ENCODE measurements around the gene SPECC1. TPM values are rescaled to one million over a fixed set of nuclear protein-coding genes. Genes with fewer than 3 reads are reported as not detected.
A peak's percentile ranks its signal among the peaks of the same experiment; 100 is the strongest.

Gene SPECC1
- total RNA-seq, 1 experiment from 2014 or later: 103 TPM

- POLR2A ChIA-PET: interaction anchor here (1.0 to 2.0 kb wide), 2 partner anchors 33 to 71 kb away, joined by 3 to 9 read pairs; no protein-coding TSS in a partner anchor
- CTCF ChIA-PET: interaction anchor here (0.8 kb wide), 1 partner anchor 70 kb away, joined by 3 read pairs; no protein-coding TSS in a partner anchor
- H3K4me1 Mint-ChIP-seq: peaks cover 27% of the 10 kb centered on the region
- H3K9me3 Mint-ChIP-seq: no peaks in the 10 kb centered on the region
- H3K27ac Mint-ChIP-seq: peak overlapping the region; percentile 92
- H3K36me3 Mint-ChIP-seq: peaks cover 3% of the 10 kb centered on the region
- ATAC-seq (no peak), DNase-seq (ENCODE audit: low spot score) (no peak)
- TF ChIP-seq, protein P1, sequence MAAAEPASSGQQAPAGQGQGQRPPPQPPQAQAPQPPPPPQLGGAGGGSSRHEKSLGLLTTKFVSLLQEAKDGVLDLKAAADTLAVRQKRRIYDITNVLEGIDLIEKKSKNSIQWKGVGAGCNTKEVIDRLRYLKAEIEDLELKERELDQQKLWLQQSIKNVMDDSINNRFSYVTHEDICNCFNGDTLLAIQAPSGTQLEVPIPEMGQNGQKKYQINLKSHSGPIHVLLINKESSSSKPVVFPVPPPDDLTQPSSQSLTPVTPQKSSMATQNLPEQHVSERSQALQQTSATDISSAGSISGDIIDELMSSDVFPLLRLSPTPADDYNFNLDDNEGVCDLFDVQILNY (CRISPR knock-in tag; IDR thresholded peaks at IDR 0.05): no peak
- TF ChIP-seq STAT6 (CRISPR knock-in tag; conservative IDR thresholded peaks at IDR 0.05; ENCODE audit: low read depth) (no peak), E2F4 (CRISPR knock-in tag; IDR thresholded peaks at IDR 0.05; ENCODE audit: borderline replicate concordance, low read depth) (no peak), GABPB1 (CRISPR knock-in tag; IDR thresholded peaks at IDR 0.05) (no peak), OVOL2 (CRISPR knock-in tag; IDR thresholded peaks at IDR 0.05; ENCODE audit: borderline replicate concordance) (no peak), SMAD4 (CRISPR knock-in tag; IDR thresholded peaks at IDR 0.05) (no peak), IRF1 (CRISPR knock-in tag; IDR thresholded peaks at IDR 0.05) (no peak), ELF4 (CRISPR knock-in tag; IDR thresholded peaks at IDR 0.05; ENCODE audit: low read depth) (no peak), GTF2I (CRISPR knock-in tag; conservative IDR thresholded peaks at IDR 0.05) (no peak), FOXK1 (CRISPR knock-in tag; IDR thresholded peaks at IDR 0.05) (no peak), EMX1 (CRISPR knock-in tag; IDR thresholded peaks at IDR 0.05) (no peak), ATF3 (CRISPR knock-in tag; conservative IDR thresholded peaks at IDR 0.05) (no peak), CBFB (CRISPR knock-in tag; IDR thresholded peaks at IDR 0.05; ENCODE audit: low read depth) (no peak), FOXP1 (CRISPR knock-in tag; IDR thresholded peaks at IDR 0.05; ENCODE audit: borderline replicate concordance) (no peak), NR1H2 (CRISPR knock-in tag; IDR thresholded peaks at IDR 0.05) (no peak), JAZF1 (CRISPR knock-in tag; IDR thresholded peaks at IDR 0.05) (no peak), TEAD4 (CRISPR knock-in tag; IDR thresholded peaks at IDR 0.05) (no peak), MLX (CRISPR knock-in tag; IDR thresholded peaks at IDR 0.05) (no peak)
- TF ChIP-seq, protein P2, sequence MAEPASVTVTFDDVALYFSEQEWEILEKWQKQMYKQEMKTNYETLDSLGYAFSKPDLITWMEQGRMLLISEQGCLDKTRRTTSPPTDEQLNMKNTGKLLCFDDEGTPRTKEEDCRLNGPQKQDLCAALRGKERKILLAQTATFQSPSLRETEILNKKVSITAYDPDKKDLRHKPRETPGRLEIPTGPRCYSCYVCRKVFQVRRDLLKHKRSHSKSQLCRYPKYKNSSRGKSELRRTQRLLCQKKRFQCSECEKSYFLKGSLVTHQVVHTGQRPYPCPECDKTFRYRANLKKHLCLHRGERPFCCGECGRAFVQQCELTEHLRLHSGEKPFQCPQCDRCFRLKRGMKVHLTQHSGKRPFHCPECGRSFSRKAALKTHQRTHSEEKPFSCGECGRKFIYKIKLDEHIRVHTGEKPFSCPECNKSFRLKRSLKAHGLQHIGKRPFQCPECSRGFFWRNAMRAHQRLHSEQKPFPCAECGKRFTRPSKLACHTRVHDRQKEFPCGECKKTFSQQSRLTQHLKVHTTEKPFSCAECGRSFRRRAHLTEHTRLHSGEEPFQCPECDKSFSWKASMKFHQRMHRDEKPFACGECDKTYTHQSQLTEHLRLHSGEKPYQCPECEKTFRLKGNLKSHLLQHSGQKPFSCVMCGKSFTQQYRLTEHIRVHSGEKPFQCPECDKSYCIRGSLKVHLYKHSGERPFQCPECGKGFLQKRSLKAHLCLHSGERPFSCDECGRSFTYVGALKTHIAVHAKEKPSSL (CRISPR knock-in tag; conservative IDR thresholded peaks at IDR 0.05): no peak
- TF ChIP-seq, protein P3, sequence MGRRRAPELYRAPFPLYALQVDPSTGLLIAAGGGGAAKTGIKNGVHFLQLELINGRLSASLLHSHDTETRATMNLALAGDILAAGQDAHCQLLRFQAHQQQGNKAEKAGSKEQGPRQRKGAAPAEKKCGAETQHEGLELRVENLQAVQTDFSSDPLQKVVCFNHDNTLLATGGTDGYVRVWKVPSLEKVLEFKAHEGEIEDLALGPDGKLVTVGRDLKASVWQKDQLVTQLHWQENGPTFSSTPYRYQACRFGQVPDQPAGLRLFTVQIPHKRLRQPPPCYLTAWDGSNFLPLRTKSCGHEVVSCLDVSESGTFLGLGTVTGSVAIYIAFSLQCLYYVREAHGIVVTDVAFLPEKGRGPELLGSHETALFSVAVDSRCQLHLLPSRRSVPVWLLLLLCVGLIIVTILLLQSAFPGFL (CRISPR knock-in tag; IDR thresholded peaks at IDR 0.05; ENCODE audit: borderline replicate concordance): no peak
- no peaks in the 10 kb centered on the region for H3K27me3 Mint-ChIP-seq (ENCODE audit: low read depth)
- peak overlapping the region; percentile 92 for H3K4me3 Mint-ChIP-seq
These were observed 147.8 kb downstream of the SPECC1 start for GRCh38 chr17:20157001-20157310.
